ENCODE data around the gene ZNF106.
A peak's percentile ranks its signal among the peaks of the same experiment; 100 is the strongest.

ZNF106 gene

DNA sequence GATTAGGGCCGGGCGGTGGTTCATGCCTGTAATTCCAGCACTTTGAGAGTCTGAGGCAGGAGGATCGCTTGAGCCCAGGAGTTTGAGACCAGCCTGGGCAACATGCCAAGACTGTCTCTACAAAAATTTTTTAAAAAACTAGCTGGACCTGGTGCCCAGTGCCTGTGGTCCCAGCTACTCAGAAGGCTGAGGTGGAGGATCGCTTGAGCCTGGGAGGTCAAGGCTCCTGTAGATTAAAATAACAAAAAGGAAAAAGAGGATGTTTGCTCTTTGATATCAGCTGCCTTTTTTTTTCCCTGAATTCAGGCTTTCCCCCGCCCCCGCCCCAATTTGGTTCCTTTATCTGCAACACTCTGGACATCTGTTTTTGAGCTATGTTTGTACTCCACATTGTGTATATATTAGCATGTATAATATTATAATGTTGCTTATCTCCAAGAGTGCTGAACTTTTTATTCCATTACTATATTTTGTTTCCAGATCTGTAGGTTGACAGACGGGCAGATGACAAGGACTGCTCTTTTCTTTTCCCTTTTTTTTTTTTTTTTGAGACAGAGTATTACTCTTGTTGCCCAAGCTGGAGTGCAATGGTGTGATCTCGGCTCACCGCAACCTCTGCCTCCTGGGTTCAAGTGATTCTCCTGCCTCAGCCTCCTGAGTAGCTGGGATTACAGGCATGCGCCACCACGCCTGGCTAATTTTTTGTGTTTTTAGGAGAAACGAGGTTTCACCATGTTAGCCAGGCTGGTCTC lies 9.1 kb upstream of the ZNF106 start:
- TF ChIP-seq ZNF8 (CRISPR knock-in tag; IDR thresholded peaks at IDR 0.05) (no peak), TCF4 (CRISPR knock-in tag; IDR thresholded peaks at IDR 0.05; ENCODE audit: borderline replicate concordance) (0 out of 2 replicates have a peak, but pooled peaks have one; percentile 23)
- no peak for ATAC-seq

DNA sequence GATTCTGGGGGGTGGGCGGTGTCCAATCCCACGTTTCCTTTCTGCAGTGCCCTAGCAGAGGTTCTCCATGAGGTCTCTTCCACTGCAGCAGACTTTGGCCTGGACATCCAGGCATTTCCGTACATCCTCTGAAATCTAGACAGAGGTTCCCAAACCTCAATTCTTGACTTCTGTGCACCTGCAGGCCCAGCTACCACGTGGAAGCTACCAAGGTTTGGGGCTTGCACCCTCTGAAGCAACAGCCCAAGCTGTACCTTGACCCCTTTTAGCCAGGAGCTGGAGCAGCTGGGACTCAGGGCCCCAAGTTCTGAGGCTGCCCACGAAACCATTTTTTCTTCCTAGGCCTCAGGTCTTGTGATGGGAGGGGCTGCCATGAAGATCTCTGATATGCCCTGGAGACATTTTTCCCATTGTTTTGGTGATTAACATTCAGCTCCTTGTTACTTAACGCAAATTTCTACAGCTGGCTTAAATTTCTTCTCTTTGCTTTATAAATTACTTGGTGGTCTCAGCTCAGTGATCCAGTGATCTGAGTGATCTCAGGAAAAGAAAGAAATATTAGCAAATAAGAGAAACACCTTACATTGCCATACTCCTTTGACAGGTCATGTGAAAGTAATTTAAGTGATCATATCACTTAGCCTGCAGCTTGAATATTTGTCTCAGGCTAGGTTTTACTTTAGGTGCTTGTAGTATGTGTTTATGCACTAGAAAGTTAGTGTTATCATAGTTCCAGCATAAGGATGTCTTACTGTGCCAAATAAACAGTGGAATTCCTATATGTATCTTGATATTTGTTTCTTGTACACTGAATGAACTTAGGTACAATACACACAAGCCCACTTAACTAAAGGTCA lies 7.5 kb upstream of the ZNF106 start:
- TF ChIP-seq SNAI2 (CRISPR knock-in tag; IDR thresholded peaks at IDR 0.05) (no peak), GLIS3 (CRISPR knock-in tag; IDR thresholded peaks at IDR 0.05) (no peak), TOX (CRISPR knock-in tag; IDR thresholded peaks at IDR 0.05; ENCODE audit: borderline replicate concordance) (no peak), RARB (CRISPR knock-in tag; IDR thresholded peaks at IDR 0.05) (no peak), ZNF70 (CRISPR knock-in tag; IDR thresholded peaks at IDR 0.05) (no peak), ZC3H10 (CRISPR knock-in tag; IDR thresholded peaks at IDR 0.05) (no peak), ESRRG (CRISPR knock-in tag; IDR thresholded peaks at IDR 0.05) (no peak), CSDC2 (CRISPR knock-in tag; IDR thresholded peaks at IDR 0.05) (no peak), PPARA (CRISPR knock-in tag; IDR thresholded peaks at IDR 0.05; ENCODE audit: borderline replicate concordance) (no peak), ZNF8 (CRISPR knock-in tag; IDR thresholded peaks at IDR 0.05) (no peak), ISL1 (CRISPR knock-in tag; IDR thresholded peaks at IDR 0.05) (no peak), BACH2 (CRISPR knock-in tag; IDR thresholded peaks at IDR 0.05; ENCODE audit: borderline replicate concordance) (no peak), ZNF565 (CRISPR knock-in tag; conservative IDR thresholded peaks at IDR 0.05; ENCODE audit: low read depth) (no peak), ZFP3 (CRISPR knock-in tag; IDR thresholded peaks at IDR 0.05) (no peak)
- TF ChIP-seq, protein P1, sequence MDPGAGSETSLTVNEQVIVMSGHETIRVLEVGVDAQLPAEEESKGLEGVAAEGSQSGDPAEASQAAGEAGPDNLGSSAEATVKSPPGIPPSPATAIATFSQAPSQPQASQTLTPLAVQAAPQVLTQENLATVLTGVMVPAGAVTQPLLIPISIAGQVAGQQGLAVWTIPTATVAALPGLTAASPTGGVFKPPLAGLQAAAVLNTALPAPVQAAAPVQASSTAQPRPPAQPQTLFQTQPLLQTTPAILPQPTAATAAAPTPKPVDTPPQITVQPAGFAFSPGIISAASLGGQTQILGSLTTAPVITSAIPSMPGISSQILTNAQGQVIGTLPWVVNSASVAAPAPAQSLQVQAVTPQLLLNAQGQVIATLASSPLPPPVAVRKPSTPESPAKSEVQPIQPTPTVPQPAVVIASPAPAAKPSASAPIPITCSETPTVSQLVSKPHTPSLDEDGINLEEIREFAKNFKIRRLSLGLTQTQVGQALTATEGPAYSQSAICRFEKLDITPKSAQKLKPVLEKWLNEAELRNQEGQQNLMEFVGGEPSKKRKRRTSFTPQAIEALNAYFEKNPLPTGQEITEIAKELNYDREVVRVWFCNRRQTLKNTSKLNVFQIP (CRISPR knock-in tag; IDR thresholded peaks at IDR 0.05; ENCODE audit: borderline replicate concordance, low read depth): no peak
- TF ChIP-seq, protein P2, sequence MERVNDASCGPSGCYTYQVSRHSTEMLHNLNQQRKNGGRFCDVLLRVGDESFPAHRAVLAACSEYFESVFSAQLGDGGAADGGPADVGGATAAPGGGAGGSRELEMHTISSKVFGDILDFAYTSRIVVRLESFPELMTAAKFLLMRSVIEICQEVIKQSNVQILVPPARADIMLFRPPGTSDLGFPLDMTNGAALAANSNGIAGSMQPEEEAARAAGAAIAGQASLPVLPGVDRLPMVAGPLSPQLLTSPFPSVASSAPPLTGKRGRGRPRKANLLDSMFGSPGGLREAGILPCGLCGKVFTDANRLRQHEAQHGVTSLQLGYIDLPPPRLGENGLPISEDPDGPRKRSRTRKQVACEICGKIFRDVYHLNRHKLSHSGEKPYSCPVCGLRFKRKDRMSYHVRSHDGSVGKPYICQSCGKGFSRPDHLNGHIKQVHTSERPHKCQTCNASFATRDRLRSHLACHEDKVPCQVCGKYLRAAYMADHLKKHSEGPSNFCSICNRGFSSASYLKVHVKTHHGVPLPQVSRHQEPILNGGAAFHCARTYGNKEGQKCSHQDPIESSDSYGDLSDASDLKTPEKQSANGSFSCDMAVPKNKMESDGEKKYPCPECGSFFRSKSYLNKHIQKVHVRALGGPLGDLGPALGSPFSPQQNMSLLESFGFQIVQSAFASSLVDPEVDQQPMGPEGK (CRISPR knock-in tag; IDR thresholded peaks at IDR 0.05; ENCODE audit: borderline replicate concordance): no peak
- TF ChIP-seq, protein P3, sequence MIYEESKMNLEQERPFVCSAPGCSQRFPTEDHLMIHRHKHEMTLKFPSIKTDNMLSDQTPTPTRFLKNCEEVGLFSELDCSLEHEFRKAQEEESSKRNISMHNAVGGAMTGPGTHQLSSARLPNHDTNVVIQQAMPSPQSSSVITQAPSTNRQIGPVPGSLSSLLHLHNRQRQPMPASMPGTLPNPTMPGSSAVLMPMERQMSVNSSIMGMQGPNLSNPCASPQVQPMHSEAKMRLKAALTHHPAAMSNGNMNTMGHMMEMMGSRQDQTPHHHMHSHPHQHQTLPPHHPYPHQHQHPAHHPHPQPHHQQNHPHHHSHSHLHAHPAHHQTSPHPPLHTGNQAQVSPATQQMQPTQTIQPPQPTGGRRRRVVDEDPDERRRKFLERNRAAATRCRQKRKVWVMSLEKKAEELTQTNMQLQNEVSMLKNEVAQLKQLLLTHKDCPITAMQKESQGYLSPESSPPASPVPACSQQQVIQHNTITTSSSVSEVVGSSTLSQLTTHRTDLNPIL (CRISPR knock-in tag; IDR thresholded peaks at IDR 0.05; ENCODE audit: low read depth): no peak
- TF ChIP-seq, protein P4, sequence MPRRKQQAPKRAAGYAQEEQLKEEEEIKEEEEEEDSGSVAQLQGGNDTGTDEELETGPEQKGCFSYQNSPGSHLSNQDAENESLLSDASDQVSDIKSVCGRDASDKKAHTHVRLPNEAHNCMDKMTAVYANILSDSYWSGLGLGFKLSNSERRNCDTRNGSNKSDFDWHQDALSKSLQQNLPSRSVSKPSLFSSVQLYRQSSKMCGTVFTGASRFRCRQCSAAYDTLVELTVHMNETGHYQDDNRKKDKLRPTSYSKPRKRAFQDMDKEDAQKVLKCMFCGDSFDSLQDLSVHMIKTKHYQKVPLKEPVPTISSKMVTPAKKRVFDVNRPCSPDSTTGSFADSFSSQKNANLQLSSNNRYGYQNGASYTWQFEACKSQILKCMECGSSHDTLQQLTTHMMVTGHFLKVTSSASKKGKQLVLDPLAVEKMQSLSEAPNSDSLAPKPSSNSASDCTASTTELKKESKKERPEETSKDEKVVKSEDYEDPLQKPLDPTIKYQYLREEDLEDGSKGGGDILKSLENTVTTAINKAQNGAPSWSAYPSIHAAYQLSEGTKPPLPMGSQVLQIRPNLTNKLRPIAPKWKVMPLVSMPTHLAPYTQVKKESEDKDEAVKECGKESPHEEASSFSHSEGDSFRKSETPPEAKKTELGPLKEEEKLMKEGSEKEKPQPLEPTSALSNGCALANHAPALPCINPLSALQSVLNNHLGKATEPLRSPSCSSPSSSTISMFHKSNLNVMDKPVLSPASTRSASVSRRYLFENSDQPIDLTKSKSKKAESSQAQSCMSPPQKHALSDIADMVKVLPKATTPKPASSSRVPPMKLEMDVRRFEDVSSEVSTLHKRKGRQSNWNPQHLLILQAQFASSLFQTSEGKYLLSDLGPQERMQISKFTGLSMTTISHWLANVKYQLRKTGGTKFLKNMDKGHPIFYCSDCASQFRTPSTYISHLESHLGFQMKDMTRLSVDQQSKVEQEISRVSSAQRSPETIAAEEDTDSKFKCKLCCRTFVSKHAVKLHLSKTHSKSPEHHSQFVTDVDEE (CRISPR knock-in tag; IDR thresholded peaks at IDR 0.05): no peak
- ATAC-seq: no peak

DNA sequence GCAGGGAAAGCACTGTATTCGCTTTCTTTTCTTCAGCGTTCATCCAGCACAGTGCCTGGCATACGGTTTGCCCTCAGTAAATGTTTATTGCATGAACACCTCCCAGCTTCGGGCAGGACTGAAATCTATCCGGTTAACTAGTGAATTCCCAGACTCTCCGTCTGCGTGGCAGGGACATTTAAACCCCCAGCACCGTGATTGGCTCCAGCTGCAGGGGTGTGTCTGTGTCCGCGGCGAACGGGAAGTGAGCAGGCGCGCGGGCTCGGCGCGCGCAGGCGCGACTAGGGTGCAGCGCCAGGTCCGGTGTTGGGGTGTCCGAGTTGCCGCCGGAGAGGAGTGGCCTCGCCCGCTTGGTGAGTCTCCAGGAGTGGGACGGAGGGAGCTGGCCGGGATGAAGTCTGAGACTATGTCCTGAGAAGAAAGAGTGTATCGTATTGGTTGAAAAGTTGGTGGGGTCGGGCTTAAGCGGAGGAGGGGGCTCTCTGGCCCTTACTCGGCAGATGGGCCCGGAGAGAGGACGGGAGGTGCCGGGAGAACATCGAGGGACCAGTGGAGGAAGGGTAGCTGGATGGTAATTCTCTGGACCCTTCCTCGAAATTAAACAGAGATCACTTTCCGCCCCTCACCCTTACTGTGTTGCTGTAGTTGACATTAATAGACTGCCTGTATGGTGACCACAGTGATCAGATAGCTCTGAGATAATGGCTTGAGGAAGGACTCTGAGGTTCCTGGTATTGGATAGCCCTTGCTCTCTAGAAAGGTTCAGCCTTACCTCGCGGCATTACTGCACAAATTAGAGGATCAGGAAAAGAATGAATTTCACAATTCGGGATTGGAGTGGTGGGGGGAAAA lies 4.6 kb upstream of the ZNF106 start, which contains the start of gene SNAP23:
Gene SNAP23, plus strand, starts transcription at position 274 of the 852 bp plus-strand sequence. CDS start 16,213 bp downstream, outside the sequence.
- TF ChIP-seq ZFP3 (CRISPR knock-in tag; IDR thresholded peaks at IDR 0.05) (peak; percentile 93), ZNF70 (CRISPR knock-in tag; IDR thresholded peaks at IDR 0.05) (no peak)
- ATAC-seq: peak; percentile 93
